Measurements from ENCODE around the gene ESF1.

The ESF1 gene

DNA sequence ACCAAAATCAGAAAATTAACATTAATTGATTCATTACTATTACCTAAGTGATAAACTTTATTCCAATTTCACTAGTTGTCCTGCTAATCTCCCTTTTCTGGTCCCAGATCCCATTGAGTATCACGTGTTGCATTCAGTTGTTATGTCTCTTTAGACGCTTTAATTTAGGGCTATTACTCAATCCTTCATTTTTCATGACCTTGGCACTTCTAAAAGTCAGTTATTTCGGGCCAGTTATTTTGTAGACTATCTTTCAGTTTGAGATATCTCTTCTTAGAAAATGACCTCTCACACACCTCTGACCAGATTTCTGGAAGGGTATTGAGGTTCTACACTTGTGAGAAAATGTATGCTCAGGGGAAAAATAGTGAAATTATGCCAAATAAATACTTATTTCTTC lies 112.0 kb downstream of the ESF1 start:
- no peak for DNase-seq (ENCODE audit: low read depth)

DNA sequence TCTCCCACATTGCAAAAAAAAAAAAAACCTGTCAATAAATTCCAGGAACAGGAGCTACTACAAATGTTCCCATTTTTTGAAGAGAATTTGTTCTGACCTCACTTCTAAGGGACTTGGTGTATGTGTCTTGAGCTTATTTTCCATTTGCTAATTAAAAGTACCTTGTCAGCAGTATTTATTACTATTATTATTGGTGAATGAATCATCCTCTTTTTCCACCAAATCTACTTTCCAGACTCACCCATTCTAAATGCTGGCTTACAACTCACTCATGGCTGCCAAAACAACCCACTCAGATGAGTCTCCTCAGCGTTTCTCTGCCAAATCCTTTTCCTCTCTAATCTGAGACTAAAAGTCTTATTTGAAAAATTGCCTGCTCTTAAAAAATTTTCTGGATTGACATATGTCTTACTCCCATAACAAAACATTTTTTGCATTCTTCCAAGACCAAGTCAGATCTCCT lies 112.8 kb downstream of the ESF1 start:
- no peak for DNase-seq (ENCODE audit: low read depth)

DNA sequence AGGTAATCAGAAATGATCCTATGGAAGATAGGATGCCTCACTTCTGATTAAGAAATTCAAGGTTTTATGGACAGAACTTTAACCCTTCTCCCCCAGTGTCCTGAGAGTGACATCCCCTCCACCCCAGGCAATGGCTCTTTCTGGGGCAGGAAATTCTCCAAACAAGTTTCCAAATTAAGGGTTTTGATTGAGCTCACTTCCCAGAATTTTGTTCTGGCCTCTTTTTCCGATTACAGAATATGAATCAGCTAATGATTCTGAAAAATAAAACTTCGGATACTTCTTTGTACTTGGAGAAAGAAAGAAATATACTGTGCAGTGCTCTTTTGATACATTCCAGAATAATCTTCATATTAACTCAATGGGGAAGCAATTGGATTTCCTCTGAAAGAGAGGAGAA lies 113.2 kb downstream of the ESF1 start:
- DNase-seq (ENCODE audit: low read depth): no peak

DNA sequence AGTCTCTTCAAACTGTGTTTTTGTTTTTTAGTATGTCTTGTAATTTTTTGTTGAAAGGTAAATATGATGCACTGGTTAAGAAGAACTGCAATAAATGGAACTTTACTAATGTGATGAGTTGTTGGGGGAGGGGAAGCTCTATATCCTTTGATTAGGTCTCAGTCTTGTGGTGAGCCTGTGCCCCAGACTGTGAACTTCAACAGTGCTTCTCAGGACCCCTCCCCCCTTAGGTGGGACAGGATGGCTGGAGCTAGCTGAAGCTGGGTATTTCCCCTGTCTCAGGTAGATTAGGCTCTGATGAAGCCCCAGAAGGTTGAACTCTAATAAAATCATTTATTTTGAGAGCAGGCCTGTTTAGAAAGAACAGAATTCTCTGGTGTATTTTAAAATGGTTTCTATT lies 114.6 kb downstream of the ESF1 start:
- no peak for DNase-seq (ENCODE audit: low read depth)

DNA sequence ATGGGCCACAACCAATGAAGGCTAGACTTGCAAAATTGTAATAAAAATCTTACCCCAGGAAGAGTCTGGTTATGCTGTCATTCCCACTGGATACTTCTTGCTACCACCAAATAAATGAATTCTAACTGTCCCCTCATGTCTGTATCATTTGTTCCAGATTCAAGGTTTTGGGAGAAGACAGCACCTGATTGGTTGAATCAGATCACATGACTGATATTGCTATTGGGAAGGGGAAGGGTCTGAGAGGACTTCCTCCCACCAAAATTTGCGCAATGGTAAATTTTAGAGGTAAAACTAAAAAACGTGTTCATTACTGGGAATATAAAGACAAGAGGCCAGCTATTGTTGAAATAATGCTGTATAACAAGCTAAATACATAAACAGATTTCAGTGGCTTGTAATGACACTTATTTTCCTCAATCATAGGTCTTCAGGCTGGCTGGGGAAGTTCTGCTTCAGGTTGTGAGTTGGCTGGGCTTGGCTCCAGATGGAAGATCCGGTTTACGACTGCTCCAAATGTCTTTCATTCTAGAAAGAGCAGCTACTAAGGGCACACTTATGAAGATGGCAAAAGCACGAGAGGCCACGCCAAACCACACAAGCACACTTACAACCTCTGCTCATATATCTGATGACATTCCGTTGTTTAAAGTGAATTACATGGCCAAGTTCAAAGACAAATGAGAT lies 118.9 kb downstream of the ESF1 start:
- no peak for DNase-seq (ENCODE audit: low read depth)

All from activated T-helper 9 cell treated with anti-CD3 and anti-CD28 coated beads, Interleukin-2, amount 50 U/mL, for 16 hours (primary cell).